Measurements from ENCODE around the gene FHIP1A. TPM values are rescaled to one million over a fixed set of nuclear protein-coding genes. Genes with fewer than 3 reads are reported as not detected.

Gene FHIP1A
- total and polyA plus RNA-seq, 4 donors: 0.50 to 3.8 (median 1.0) TPM

DNA sequence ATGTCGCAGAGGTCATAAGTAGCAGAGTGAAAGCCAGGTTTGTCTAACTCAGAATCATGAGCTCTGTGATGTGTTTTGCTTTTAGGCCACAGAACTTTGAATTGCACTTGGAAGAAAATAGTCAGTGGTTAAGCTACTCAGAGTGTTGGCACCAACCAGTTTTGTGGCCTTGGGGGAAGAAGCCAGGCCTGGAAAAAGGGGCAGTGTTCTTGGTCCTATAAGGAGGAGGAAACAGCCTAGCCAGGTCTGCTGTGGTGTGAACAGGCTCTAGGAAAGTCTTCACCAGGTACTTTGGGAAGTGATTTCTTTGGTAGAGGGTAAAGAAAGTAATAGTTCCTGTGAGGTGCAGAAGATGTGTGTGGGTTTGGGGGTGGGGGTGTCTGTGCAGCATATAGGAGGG lies 49.2 kb downstream of the FHIP1A start (continued):
- TF ChIP-seq, protein P1, sequence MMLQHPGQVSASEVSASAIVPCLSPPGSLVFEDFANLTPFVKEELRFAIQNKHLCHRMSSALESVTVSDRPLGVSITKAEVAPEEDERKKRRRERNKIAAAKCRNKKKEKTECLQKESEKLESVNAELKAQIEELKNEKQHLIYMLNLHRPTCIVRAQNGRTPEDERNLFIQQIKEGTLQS (IDR thresholded peaks at IDR 0.05): no peak
- TF ChIP-seq NR2F2 (IDR thresholded peaks at IDR 0.05) (no peak), SP1 (IDR thresholded peaks at IDR 0.05) (no peak), JUND (IDR thresholded peaks at IDR 0.05) (no peak), FOXA2 (IDR thresholded peaks at IDR 0.05) (no peak)

Other genes with a start within 250 kb of the FHIP1A start
- not detected for gene PRSS48, start 132.0 kb upstream of the FHIP1A start, total RNA-seq
- gene PRSS48, start 132.0 kb upstream of the FHIP1A start, polyA plus RNA-seq: under 1 TPM in 1 of 2 donors, not detected in 1; 0.64 TPM
- 10 to 100 TPM; 11.0 to 22.2 TPM for gene SH3D19, start 83.6 kb upstream of the FHIP1A start, total RNA-seq
- gene SH3D19, start 83.6 kb upstream of the FHIP1A start, polyA plus RNA-seq: 10 to 100 TPM; 15.9 to 18.4 TPM